ENCODE measurements around the gene ZNF735.
"Not testable (repeated sequence)": the region's sequence is repeated elsewhere in the genome, so short reads cannot be mapped to it uniquely, and the experiment has no call there.

Gene ZNF735

GRCh38 chr7:64206903-64207302 is at the start of gene ZNF735:
ZNF735 (plus strand) TSS chr7:64207203; CDS start chr7:64207203, 0 bp downstream.
- no peaks in the 10 kb centered on the region for H3K4me1 ChIP-seq (ENCODE audit: insufficient read depth, insufficient read length)
- H3K4me3 ChIP-seq (ENCODE audit: insufficient read length, low read depth), result no peak within 1 kb of the TSS
- no peaks in the 10 kb centered on the region for H3K27me3 ChIP-seq (ENCODE audit: insufficient read depth, insufficient read length)
- DNase-seq (ENCODE audit: low read depth, low spot score), result no peak
- no peak within 1 kb of the TSS for H3K9ac ChIP-seq (ENCODE audit: insufficient read length, low read depth)
- H3K36me3 ChIP-seq (ENCODE audit: insufficient read depth, insufficient read length, low read length), result no peaks in the 10 kb centered on the region
- no peak for TF ChIP-seq SUZ12 (IDR thresholded peaks at IDR 0.05; ENCODE audit: extremely low read depth, insufficient read depth, insufficient read length)
- no peak for TF ChIP-seq YY1 (IDR thresholded peaks at IDR 0.05; ENCODE audit: insufficient read depth, insufficient read length)
- no peak for TF ChIP-seq ZNF274 (IDR thresholded peaks at IDR 0.05; ENCODE audit: low read depth, low read length)
- H3K9me3 ChIP-seq (ENCODE audit: insufficient read depth, low read length), result no peaks in the 10 kb centered on the region

GRCh38 chr7:64170974-64171373 is 36.0 kb upstream of the ZNF735 start:
- not testable (repeated sequence) for H3K4me1 ChIP-seq (ENCODE audit: insufficient read depth, insufficient read length); H3K4me3 ChIP-seq (ENCODE audit: insufficient read length, low read depth); DNase-seq (ENCODE audit: low read depth, low spot score); H3K36me3 ChIP-seq (ENCODE audit: insufficient read depth, insufficient read length, low read length); H3K9ac ChIP-seq (ENCODE audit: insufficient read length, low read depth); H3K9me3 ChIP-seq (ENCODE audit: insufficient read depth, low read length); H3K27me3 ChIP-seq (ENCODE audit: insufficient read depth, insufficient read length)

GRCh38 chr7:64174328-64174727 is 32.7 kb upstream of the ZNF735 start:
- Histone ChIP-seq H3K9me3 (ENCODE audit: insufficient read depth, low read length) (no peaks in the 10 kb centered on the region), H3K9ac (ENCODE audit: insufficient read length, low read depth) (no peak overlapping the region)

GRCh38 chr7:64174941-64175340 is 32.1 kb upstream of the ZNF735 start:
- Histone ChIP-seq H3K4me1 (ENCODE audit: insufficient read depth, insufficient read length) (no peaks in the 10 kb centered on the region), H3K9ac (ENCODE audit: insufficient read length, low read depth) (no peak overlapping the region), H3K36me3 (ENCODE audit: insufficient read depth, insufficient read length, low read length) (no peaks in the 10 kb centered on the region), H3K4me3 (ENCODE audit: insufficient read length, low read depth) (no peak overlapping the region), H3K27me3 (ENCODE audit: insufficient read depth, insufficient read length) (no peaks in the 10 kb centered on the region), H3K9me3 (ENCODE audit: insufficient read depth, low read length) (no peaks in the 10 kb centered on the region)
- TF ChIP-seq ZNF274 (IDR thresholded peaks at IDR 0.05; ENCODE audit: low read depth, low read length) (no peak), YY1 (IDR thresholded peaks at IDR 0.05; ENCODE audit: insufficient read depth, insufficient read length) (no peak), SUZ12 (IDR thresholded peaks at IDR 0.05; ENCODE audit: extremely low read depth, insufficient read depth, insufficient read length) (no peak)
- DNase-seq (ENCODE audit: low read depth, low spot score), result no peak

More at GRCh38 chr7:64174328-64174727, 32.7 kb upstream of the ZNF735 start:
- no peak for DNase-seq (ENCODE audit: low read depth, low spot score)
- Histone ChIP-seq H3K27me3 (ENCODE audit: insufficient read depth, insufficient read length) (no peaks in the 10 kb centered on the region), H3K36me3 (ENCODE audit: insufficient read depth, insufficient read length, low read length) (no peaks in the 10 kb centered on the region), H3K4me3 (ENCODE audit: insufficient read length, low read depth) (no peak overlapping the region), H3K4me1 (ENCODE audit: insufficient read depth, insufficient read length) (no peaks in the 10 kb centered on the region)
- TF ChIP-seq YY1 (IDR thresholded peaks at IDR 0.05; ENCODE audit: insufficient read depth, insufficient read length) (no peak), ZNF274 (IDR thresholded peaks at IDR 0.05; ENCODE audit: low read depth, low read length) (no peak), SUZ12 (IDR thresholded peaks at IDR 0.05; ENCODE audit: extremely low read depth, insufficient read depth, insufficient read length) (no peak)

GRCh38 chr7:64180989-64181388 is 26.0 kb upstream of the ZNF735 start:
- no peak for TF ChIP-seq ZNF274 (IDR thresholded peaks at IDR 0.05; ENCODE audit: low read depth, low read length)
- no peak for TF ChIP-seq SUZ12 (IDR thresholded peaks at IDR 0.05; ENCODE audit: extremely low read depth, insufficient read depth, insufficient read length)
- TF ChIP-seq YY1 (IDR thresholded peaks at IDR 0.05; ENCODE audit: insufficient read depth, insufficient read length), result no peak
- Histone ChIP-seq H3K4me1 (ENCODE audit: insufficient read depth, insufficient read length) (no peaks in the 10 kb centered on the region), H3K9me3 (ENCODE audit: insufficient read depth, low read length) (no peaks in the 10 kb centered on the region), H3K27me3 (ENCODE audit: insufficient read depth, insufficient read length) (peaks cover 25% of the 10 kb centered on the region), H3K4me3 (ENCODE audit: insufficient read length, low read depth) (no peak overlapping the region), H3K9ac (ENCODE audit: insufficient read length, low read depth) (no peak overlapping the region), H3K36me3 (ENCODE audit: insufficient read depth, insufficient read length, low read length) (no peaks in the 10 kb centered on the region)
- peak; percentile 22 for DNase-seq (ENCODE audit: low read depth, low spot score)

- Histone ChIP-seq H3K36me3 (ENCODE audit: insufficient read depth, insufficient read length, low read length) (no peaks in the 10 kb centered on the region), H3K9ac (ENCODE audit: insufficient read length, low read depth) (no peak overlapping the region), H3K4me3 (ENCODE audit: insufficient read length, low read depth) (no peak overlapping the region), H3K27me3 (ENCODE audit: insufficient read depth, insufficient read length) (peaks cover 28% of the 10 kb centered on the region), H3K4me1 (ENCODE audit: insufficient read depth, insufficient read length) (no peaks in the 10 kb centered on the region), H3K9me3 (ENCODE audit: insufficient read depth, low read length) (no peaks in the 10 kb centered on the region)
- TF ChIP-seq SUZ12 (IDR thresholded peaks at IDR 0.05; ENCODE audit: extremely low read depth, insufficient read depth, insufficient read length) (no peak), ZNF274 (IDR thresholded peaks at IDR 0.05; ENCODE audit: low read depth, low read length) (no peak), YY1 (IDR thresholded peaks at IDR 0.05; ENCODE audit: insufficient read depth, insufficient read length) (no peak)
- no peak for DNase-seq (ENCODE audit: low read depth, low spot score)
Measured at GRCh38 chr7:64181586-64181985, 25.4 kb upstream of the ZNF735 start.

- H3K4me3 ChIP-seq (ENCODE audit: insufficient read length, low read depth), result no peak overlapping the region
- peaks cover 32% of the 10 kb centered on the region for H3K27me3 ChIP-seq (ENCODE audit: insufficient read depth, insufficient read length)
- H3K36me3 ChIP-seq (ENCODE audit: insufficient read depth, insufficient read length, low read length), result no peaks in the 10 kb centered on the region
- no peak for DNase-seq (ENCODE audit: low read depth, low spot score)
- no peak overlapping the region for H3K9ac ChIP-seq (ENCODE audit: insufficient read length, low read depth)
- no peaks in the 10 kb centered on the region for H3K4me1 ChIP-seq (ENCODE audit: insufficient read depth, insufficient read length)
- no peaks in the 10 kb centered on the region for H3K9me3 ChIP-seq (ENCODE audit: insufficient read depth, low read length)
- TF ChIP-seq ZNF274 (IDR thresholded peaks at IDR 0.05; ENCODE audit: low read depth, low read length), result no peak
- no peak for TF ChIP-seq YY1 (IDR thresholded peaks at IDR 0.05; ENCODE audit: insufficient read depth, insufficient read length)
Measured at GRCh38 chr7:64182036-64182790, 24.8 kb upstream of the ZNF735 start.
